GM18951 (cell line): ENCODE results near the gene MSL1.

Experiments
- POLR2A ChIP-seq: IDR thresholded peaks from 4 replicates; pipeline ENCODE4 v1.6.1; 2011; ENCODE audit warnings: mild to moderate bottlenecking; ENCODE audit not compliant: insufficient read length, insufficient read depth; ENCODE audit errors: extremely low read depth
- in situ Hi-C: fragments of 300-500 bp; cut with MboI; formaldehyde crosslinking; loops from one replicate; pipeline ENCODE4 v1.12.0; 2022; ENCODE audit warnings: low sequenced_read_pairs, mixed read lengths, inconsistent platforms; ENCODE audit not compliant: unreplicated experiment

Gene MSL1

GRCh38 chr17:40086150-40087044 lies 35.4 kb upstream of the MSL1 start:
- TF ChIP-seq POLR2A = no peak
- in situ Hi-C loops = no loop called here

GRCh38 chr17:40087049-40087794 lies 34.5 kb upstream of the MSL1 start:
- TF ChIP-seq POLR2A = no peak
- in situ Hi-C loops = no loop called here

GRCh38 chr17:40087903-40088718 lies 33.7 kb upstream of the MSL1 start:
- no peak for TF ChIP-seq POLR2A
- in situ Hi-C loops = no loop called here

GRCh38 chr17:40089077-40089895 lies 32.5 kb upstream of the MSL1 start:
- no peak for TF ChIP-seq POLR2A
- in situ Hi-C loops = no loop called here

- no peak for TF ChIP-seq POLR2A
- in situ Hi-C loops = no loop called here
These were observed 31.3 kb upstream of the MSL1 start for GRCh38 chr17:40090237-40091119.

- TF ChIP-seq POLR2A = no peak
- in situ Hi-C loops = no loop called here
These were observed 29.9 kb upstream of the MSL1 start for GRCh38 chr17:40091691-40092397.

GRCh38 chr17:40092581-40092980 lies 29.2 kb upstream of the MSL1 start:
- in situ Hi-C loops = no loop called here
- no peak for TF ChIP-seq POLR2A

GRCh38 chr17:40093005-40093579 lies 28.7 kb upstream of the MSL1 start:
- no peak for TF ChIP-seq POLR2A
- in situ Hi-C loops = no loop called here

- in situ Hi-C loops = no loop called here
- TF ChIP-seq POLR2A = no peak
These were observed 28.1 kb upstream of the MSL1 start for GRCh38 chr17:40093580-40094201.

GRCh38 chr17:40094874-40095273 lies 26.9 kb upstream of the MSL1 start:
- TF ChIP-seq POLR2A = no peak
- in situ Hi-C loops = no loop called here
